Measurements from ENCODE around the gene ADM2.

Gene ADM2

DNA sequence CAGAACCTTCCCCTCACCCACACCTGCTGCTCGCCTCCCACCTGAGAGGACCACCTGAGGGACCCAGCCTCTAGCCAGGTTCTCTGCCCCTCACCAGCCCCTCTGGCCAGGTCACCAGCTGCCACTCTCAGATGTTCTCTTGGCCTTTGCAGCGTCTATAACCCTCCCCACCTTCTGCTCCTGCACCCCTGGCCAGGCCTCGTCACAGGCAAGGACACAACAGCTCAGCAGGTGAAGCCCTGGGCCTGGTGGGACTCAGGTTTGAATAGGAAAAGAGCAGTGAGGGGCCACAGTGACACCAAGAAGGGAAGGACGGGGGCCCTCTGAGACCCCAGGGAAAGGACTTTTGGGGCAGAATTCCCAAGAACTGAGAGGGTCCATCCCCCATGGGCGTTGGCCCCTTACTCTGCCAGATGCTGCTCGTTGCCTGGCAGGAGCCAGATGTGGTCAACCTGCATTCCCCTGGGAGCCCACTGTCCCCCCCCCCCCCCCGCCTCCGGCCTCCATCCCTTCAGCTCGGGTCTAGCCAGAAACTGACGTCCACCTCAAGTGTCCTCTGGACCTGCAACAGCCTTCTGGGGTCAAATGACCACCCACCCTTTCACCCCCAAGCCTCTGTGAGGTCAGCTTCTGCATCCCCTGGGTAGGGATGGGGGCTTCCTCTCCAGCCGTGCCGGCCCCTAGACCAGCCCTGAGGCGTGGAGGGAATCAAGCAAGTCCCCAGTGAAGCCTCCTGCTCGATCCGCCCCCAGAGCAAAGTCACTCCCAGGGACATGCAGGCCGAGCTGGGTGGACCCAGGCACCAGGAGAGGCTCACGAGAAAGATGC lies 35.2 kb upstream of the ADM2 start:
- DNase-seq, result no peak

DNA sequence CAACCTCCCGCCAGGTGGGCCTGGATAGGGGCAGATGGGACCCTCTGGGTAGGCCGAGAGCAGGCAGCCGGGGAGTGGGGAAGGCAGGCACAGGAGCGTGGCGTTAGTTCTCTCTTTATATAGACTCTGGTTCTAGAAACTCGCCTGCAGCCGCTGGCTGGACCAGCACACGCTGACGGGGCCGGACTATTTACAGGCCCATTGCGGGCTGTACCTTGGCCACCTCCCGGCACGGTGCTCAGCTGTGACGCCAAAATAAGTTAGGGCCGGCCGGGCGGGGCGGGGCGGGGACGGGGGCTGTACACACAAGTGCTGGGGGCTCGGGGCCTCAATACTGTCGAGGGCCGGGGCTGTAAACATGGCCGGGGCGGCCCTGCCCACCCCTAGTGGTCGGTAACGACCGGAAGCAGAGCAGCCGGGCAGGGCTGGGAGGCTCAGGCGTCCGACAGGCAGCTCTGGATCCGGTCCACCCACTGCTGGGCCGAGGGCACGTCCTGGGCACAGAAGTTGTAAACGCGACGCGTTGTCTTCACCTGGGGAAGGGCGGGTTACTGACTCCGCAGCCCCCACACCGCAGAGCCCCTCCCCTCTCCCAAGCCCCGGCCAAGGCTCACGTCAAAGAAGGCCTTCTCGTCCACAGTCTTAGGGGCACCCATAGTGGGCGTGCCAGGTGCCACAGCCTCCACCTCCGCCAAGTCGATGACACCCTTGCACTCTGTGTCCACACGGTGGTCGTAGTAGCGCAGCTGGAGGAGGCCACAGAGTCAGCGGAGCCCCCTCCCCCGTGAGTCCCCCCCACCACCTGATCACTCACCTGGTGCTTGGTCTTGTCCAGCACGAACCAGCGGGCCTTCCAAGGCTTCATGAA lies 34.4 kb upstream of the ADM2 start:
- no peak for DNase-seq

DNA sequence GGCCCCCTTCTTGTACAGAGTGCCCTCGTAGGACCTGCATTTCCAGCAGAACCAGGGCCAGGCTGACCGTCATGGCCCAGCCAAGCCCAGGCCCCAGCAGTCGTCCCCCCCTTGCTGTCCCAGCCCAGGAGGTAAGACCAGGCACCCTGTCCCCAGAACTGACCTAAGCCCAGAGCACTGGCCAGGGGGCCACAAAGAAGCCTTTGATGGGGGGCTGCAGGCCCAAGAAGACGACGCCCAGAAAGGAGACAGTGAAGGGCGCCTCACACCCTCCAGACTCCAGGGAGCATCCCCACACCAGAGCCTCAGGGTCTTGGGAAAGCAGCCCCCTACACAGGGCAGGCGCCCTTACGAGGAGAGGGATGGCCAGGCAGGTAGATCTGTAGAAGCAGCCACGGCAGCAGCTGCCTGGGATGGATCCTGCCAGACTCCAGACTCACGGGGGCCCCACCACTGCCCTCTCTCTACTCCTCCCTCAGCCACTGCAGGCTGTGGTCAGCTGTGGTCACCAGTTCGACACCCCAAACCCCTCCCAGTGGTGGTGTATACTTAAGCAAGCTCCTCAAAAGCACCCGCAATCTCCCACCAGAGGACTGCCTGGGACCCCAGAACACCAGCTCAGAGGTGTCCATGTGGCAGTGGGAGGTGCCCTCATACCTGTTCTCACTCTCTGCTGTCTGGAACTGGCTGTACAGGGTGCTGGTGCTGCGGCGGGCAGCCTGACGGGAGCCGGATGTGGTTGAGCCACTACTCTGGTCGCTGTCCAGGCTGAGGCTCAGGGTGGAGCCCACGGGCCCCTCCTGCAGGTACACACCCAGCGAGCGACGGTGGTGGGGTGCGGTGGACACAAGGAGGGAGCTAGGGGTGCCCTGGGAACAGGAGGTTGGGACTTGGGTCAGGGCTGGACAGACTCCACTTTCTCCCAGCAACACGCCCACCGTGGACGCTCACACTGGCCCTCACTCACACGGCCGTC lies 33.5 kb upstream of the ADM2 start:
- DNase-seq, result no peak

DNA sequence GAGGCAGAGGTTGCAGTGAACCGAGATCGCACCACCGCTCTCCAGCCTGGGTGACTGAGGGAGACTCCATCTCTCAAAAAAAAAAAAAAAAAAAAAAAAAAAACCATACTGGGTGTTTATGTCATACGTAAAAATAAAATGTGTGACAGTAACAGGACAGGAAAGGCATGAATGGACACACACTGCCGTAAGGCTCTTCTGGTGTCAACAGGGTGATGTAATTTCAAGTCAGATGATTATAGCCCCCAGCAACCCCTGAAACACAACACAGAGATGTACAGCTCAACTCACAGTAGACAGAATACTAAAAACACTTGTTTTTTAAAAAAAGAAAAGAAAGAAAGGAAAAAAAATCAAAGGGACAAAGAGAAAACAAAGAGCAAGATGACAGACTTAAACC lies 28.7 kb upstream of the ADM2 start:
- DNase-seq, result no peak

DNA sequence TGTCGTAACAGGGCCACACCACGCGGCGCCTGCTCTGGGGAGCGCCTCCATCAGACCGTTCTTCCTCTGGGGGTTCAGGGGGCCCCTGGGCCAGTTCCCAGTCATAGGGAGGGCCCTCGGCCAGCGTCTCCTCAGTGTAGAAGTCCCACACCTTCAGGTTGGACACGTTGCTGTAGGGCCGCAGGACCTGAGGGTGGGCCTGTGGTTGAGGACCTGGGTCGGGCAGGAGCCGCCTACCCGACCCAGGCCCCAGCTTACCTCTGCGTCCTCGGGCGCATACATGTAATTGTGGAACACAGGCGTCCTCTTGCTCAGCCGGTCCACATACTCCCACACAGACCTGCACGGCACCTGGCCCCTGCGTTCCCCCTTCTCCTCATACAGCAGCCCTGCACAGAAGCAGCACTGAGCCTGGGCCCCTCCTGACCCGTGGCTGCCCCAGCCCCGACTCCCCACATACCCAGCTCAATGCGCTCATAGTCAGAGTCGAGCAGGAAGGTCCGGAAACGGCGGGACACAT lies 26.7 kb upstream of the ADM2 start:
- DNase-seq, result no peak

DNA sequence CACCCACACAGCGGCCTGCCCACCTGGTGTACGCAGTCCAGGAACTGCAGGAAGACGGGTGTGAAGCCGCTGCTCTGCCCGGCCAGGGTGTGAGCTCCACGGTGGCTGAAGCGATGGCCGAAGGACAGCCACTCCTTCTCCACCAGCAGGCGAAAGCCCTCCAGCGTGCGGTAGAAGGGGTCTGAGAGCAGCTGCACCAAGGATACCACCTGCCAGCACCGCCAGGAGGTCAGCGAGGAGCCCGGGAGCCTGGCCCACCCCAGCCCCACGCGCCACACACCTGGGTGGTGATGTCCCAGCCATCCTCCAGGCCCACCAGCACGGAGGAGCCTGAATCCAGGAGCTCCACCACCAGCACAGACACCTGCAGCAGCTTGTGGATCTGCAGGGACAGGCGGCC lies 26.1 kb upstream of the ADM2 start:
- DNase-seq, result no peak

DNA sequence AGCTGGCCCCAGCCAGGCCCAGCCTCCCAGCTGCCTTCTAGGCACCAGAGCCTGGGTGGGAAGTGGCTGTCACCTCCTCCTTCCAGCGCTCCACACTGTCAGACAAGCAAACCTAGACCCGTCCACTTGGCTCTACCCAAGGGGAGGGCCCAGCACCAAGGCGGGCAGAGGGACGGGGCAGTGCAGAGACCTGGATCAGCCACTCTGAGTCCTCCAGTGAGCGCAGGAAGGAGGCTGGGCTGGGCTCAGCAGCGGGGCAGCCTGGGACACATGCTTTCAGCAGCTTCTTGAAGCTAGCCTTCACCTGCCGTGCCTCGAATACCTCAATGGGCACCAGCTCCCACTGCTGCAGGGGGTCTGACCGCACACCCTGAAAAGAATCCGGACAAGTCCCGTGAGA lies 25.3 kb upstream of the ADM2 start:
- no peak for DNase-seq

DNA sequence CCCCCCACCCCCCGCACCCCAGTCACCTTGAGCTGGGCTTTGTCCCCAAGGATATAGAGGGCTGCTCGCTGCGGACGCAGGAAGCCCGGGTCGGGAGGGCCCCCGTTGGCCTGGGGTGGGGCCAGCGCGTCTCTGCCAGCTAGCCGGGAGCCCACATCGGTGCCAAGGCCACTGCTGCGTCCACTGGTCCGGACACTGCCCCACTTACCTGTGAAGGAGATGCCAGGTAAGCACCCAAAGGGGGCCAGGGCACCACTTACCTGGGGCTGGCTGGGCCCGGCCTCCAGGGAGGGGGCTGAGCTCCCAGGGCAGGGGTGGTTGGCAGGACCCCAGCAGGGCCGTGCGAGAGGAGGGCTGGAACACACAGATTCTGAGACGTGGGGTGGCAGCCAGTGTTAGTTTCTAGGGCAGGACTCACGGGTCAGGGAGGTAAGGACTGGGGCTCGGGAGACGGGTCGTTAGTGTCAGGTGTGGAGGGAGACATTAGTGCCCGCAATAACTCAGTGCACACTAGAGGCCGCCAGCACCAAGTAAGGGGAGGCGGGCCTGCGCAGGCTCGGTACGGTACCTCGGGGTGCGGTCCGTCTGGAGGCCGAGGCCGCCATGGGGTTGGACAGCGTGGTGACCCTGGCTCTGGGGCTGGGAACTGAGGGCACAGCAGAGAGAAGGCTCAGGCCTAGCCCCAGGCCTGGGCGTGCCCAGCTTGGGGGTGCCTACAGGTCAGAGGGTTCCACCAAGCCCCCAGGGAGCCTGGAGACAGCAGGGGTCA lies 24.7 kb upstream of the ADM2 start:
- no peak for DNase-seq

DNA sequence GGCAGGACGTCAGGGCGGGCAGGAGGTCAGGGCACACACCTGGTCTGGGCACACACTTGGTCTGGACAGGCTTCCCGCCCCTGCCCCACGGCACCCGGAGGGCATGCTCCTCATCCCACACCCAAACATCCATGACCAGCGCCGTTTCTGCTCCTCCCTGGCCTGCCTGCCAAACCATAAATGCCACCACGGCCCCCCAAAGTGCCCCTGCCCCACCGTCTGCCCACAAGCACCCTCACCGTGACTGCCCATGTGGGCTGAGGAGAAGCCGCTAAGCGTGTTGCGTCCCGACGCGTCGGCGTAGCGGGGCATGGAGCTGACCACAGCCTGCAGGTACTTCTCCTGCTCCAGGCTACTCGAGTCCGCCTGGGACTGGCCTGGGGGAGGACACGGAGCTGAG lies 22.3 kb upstream of the ADM2 start:
- DNase-seq, result no peak

DNA sequence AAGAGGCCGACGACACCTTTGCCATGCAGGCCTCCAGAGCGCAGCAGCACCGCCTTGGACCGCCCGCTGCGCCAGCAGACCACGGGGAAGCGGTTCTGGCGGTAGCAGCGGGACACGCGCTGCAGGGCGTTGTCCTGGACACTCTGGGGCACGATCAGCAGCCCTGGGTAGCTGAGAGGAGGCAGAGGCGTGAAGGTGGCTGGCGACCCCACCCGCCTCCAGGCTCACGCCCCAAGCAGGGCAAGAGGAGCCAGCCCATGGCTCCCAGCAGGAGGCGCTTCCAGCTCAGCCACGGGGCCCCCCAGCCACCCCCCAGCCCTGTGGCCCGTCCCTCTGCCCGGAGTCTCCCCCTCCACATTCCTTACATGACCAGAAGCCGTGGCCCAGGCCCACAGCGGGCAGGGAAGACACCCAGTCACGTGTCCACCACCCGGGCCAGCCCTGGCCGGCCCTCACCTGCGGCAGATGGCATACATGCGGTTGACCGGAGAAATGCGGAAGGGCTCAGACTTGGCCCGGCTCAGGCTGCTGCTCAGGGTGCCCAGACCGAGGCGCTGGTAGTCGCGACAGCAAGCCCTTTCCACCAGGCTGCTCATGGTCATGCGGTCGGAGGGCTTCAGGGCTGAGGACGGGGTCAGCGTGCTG lies 21.7 kb upstream of the ADM2 start:
- no peak for DNase-seq

DNA sequence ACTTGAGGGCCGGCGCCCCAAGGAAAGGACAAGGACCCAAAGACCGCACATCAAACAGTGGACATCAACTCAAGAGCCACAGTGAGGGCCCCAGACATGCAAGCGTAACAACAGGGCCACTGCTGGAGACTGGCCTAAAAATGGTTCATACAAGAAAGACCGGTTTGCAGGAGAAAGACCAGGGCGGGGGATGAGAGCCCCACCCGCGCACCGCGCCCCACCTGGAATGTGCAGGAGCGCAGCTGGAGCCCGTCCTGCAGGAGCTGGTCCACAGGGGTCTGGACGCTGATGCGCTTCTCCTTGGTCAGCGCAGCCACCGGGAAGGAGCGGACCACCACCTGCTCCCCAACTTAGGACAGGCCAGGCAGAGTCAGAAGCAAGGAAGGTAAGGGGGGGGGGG lies 20.4 kb upstream of the ADM2 start:
- DNase-seq, result no peak

DNA sequence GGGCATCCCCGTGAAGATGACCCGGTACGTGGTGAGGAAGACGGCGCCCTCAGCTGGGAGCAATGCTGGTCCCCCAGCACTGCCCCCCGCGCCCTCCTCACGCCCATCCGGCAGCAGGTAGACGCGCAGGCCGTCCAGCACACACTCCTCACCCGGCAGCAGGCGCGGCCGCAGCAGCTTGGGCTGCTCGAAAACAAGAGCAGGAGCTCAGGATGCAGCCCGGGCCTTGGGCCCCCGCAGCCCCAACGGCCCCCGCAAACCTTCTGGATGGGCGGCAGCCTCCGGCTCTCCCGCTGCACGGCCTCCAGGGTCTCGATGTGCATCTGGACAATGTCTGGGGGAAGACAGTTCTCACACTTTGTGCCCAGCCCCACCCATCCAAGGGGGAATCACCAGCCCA lies 19.8 kb upstream of the ADM2 start:
- no peak for DNase-seq

DNA sequence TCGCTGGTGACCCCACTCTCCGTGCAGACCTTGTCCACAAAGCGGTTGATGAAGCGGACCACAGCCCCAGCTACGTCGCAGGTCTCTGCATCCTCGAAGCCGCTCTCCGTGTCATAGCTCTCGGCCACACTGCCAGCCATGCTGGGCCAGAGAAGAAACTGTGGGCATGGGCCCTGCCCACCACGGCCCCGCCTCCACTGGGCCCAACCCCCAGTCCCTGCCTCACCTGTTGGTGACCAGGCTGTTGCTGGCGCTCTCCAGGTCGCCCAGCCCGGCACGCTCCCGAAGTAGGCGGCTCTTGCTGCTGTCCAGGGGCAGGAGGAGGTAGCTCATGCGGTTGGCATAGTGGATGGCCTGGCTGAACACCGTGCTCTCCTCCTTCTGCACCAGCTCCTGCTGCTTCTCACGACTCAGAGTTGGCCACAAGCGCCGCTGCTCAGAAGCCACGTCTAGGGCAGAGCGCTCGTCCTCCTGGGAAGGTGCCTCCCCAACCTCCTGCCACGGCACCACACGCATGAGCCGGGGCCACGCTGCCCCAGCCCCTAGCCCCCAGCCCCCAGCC lies 19.3 kb upstream of the ADM2 start:
- no peak for DNase-seq

DNA sequence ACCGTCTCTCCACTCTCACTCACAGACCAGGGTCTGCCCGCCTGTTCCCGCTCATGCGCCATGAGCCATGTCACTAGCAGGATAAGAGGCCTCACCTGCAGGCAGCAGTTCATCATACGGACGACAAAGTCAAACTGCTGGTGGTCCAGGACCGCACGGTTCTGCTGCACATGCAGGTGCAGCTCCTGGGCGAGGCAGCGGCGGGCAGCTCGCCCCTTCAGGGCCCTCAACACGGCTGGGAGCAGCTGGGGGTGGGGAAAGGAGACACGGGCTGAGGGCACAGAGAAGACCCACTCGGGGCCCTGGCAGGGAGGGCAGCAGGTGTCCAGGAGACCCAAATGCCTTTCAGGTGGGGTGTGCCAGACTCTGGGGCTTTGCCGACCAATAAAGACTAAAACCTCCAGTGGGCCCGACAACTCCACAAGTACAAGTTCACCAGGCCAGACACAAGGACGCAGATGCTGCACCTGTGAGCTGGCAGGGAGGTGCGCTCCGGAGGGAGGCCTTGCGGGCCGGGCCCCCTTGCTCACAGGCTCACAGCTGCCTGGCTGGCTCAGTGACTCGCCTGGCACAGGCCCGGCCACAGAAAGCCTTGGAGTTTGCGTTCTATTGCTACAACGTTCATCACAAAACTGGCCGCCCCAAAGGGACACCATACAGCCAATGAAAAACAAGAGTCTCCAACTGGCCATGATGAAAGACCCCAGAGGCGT lies 18.0 kb upstream of the ADM2 start:
- DNase-seq, result no peak

DNA sequence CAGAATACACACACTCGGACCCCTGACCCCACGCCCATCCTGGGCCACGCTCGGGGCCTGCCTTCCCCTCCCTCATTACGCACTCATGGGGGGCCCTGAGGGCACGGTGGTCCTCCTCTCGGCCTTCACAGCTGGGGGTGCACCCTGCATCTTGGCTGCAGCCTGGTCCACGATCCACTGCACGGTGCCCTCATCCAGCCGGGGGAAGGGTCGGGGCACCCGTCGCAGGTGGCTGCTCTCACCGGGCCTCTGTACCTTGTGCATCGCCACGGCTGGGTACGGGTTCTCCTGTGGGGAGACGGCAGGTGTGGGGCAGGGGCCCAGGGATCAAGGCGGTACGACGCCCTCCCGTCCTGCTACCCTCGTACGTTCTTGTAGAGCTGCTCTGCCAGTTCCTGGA lies 16.9 kb upstream of the ADM2 start:
- no peak for DNase-seq

DNA sequence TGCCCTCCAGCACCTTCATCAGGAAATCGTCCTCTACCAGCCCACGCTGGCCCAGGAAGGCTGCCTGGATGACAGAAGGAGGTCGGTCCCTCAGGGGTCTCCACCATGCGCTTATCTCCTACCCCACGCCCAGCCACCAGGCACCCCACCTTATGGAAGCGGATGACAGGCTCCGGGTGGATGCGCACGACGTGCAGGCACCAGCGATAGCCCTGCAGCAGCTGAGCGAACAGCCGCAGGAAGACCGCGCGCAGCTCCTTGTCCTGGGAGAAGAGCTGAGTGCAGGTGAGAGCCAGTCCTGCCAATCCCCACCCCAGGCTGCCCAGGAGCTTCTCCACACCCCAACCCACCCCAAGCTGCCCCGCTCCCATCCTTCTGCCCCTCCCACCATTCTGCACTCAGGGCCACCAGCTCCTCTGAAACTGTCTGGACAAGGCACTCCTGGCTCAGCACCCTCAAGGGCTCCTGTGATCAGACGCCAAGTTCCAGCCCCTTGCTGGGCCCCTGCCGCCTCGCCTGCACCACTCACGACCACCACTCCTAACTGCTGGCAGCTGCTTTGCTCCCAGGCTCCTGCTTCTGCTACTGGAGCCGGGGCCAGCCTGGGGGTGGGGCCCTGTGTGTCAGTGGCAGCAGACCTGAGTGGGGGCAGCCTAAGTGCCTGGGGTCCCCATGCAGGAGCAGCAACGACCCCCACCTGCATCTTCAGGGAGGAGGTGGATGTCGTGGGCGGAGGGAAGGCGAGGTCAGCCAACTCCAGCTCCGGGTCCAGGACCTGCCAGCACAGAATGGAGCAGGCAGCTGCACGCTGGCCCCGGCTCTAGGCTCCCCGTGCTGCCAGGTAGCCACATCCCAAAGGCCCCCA lies 16.0 kb upstream of the ADM2 start:
- DNase-seq, result no peak

DNA sequence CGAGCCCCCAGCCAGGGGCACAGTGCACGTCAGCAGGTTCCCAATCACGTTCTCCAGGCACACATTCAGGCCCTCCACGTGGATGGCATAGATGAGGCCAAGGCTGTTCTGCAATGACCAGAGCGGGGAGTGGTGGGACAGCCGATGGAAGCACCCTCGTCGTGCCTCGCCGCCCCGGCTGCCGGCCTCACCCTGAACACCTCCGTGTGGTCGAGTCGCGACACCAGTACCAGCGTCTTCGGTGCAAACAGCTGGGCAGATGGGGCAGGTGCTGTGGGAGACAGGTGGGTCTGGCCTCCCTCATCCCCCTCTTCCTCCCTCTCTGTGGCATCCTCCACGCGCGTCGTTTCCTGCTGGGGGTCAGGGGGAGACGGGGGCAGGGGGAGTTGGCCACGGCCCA lies 14.0 kb upstream of the ADM2 start:
- no peak for DNase-seq

DNA sequence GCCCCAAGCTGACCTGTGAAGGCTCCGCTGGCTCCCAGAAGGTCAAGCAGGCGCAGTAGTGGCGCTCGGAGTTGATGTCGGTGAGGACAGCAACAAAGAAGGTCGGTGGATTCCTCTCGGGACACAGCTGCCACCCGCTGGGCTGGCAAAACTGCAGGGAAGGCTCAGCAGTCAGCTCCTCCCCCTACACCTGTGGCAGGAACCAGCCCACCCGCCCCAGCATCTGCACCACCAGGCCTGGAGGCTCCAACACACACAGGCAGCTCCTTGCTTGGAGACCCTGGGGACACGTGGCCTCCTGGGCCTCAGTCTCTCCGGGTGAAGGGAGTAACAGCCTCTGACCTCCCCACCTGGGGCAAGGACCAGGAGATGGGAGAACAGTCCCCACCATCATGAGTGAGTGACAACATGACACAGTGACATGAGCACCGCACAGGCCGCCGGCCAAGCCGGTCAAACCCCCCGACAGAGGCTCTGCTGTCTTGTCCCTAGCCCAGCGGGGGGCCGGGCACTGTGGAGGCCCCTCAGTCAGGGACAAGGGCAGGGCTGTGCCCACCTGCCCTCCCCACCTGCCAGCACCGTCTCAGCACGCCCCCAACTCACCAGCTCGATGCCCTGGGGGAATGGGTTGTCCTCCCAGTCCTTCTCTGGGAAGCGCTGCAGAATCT lies 13.4 kb upstream of the ADM2 start:
- no peak for DNase-seq

DNA sequence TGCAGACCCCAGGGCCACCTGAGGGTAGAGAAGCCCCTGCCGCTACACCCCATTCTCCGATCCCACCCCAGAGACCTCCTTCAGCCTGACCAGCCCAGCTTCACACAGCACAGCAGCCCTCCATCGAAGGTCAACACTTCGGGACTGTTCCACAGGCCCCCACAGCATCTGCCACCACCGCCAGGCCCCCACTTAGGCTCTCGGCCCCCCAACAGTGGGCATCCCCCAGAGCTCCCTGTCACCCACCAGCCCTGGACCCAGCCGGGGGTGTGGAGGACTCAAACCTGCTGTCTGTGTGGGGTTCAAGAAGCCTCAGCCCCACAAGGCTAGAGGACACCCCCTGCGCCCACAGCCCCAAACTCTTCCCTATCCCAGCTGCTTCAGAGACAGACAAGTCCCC lies 12.7 kb upstream of the ADM2 start:
- no peak for DNase-seq

Measured in CD4-positive, alpha-beta T cell treated with Interleukin-10 for 1 hour (primary cell).